ENCODE measurements around the gene BTBD7. TPM values are rescaled to one million over a fixed set of nuclear protein-coding genes. Genes with fewer than 3 reads are reported as not detected.

Gene BTBD7
- total and polyA plus RNA-seq, 9 of the 15 experiments (the other 6 are each of a cell fraction or from before 2014, with no cell fraction given): 2.5 to 12.9 (median 6.2) TPM

DNA sequence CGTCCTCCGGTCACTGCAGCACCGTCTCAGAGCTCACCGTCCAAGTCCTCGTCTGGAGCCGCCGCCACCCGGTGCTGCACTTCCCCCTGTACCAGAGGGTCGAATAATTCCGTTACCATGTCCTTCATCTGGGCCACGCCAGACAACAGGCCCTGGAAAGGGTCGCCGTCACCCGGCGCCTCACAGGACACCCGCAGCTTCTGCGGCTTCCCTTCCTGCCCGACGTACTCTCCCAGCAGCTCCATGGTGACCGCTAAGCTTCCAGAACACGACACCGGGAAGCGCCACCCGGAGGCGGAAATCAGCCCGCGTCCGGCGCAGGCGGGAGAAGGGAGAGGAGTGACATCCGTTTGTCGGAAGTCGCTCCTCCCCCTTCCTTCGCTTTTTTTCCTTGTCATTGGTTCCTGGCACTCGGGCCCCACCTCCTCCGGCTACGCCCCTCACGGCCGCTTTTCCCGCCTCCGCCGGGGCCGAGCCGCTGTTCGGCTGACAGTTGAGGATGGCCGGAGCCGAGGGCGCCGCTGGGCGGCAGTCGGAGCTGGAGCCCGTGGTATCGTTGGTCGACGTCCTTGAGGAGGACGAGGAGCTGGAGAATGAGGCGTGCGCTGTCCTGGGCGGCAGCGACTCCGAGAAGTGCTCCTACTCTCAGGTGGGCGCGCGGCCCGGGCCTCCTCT, 125.9 kb downstream of the BTBD7 start, which contains the start of the genes GON7 and UBR7:
TSS of gene GON7 (minus strand) at position 273 of the 675 bp plus-strand sequence. CDS start at position 245, 28 bp downstream.
TSS of gene UBR7 (plus strand) at position 464 of the 675 bp plus-strand sequence. CDS start at position 500, 36 bp downstream.
- peak within 1 kb of the TSS; percentile 92 for H3K4me2 ChIP-seq (ENCODE audit: insufficient read depth, low read length)
- in situ Hi-C loops (cut with MboI) (no loop called here), intact Hi-C loops (cut with micrococcal nuclease) (loop anchor here (1.0 to 5.0 kb wide), 2 partner anchors 95 to 126 kb away; partner anchors contain the start of gene BTBD7)
- 0 out of 2 replicates have a peak, but pooled peaks cover 3% of the 10 kb centered on the region for H4K20me1 ChIP-seq (replicated peaks; ENCODE audit: control insufficient read depth, insufficient read depth, low read length)
- BruUV-seq (replicated peaks): no TSS peak
- H3K79me2 ChIP-seq (ENCODE audit: control insufficient read depth, insufficient read depth, low read length): peaks cover 63% of the 10 kb centered on the region
- peaks cover 7 to 12% of the 10 kb centered on the region in 2 experiments; a peak in 3 of 5 replicates for H3K4me1 ChIP-seq (replicated peaks in 1 of 2; ENCODE audit: control insufficient read depth in 2 of 2, insufficient read depth in 2 of 2, low read length in 2 of 2)
- peak within 1 kb of the TSS; percentile 93 for H2AFZ ChIP-seq (ENCODE audit: low read depth, low read length)
- H3K36me3 ChIP-seq (ENCODE audit: control insufficient read depth, insufficient read depth, low read length): peaks cover 25% of the 10 kb centered on the region; the same call in 2 of the 3 replicates
- WGBS (ENCODE audit: insufficient coverage, low coverage, missing lambda C conversion rate): 3% methylated on average over 30 of the region's 65 CpGs
- ChIA-PET POLR2A (interaction anchor here (0.5 to 1.4 kb wide), 11 partner anchors 10 to 543 kb away, joined by 3 to 4 read pairs (median 3); partner anchors contain the start of genes LYSET and MOAP1), CTCF (ENCODE audit: low intra/inter-chr PET ratio) (interaction anchor here (0.6 to 0.9 kb wide), 2 partner anchors 94 to 139 kb away, joined by 4 read pairs; no protein-coding TSS in a partner anchor)
- H3K4me3 ChIP-seq: peak within 1 kb of the TSS; percentile 87
- no peaks in the 10 kb centered on the region for H3K9me1 ChIP-seq (ENCODE audit: control insufficient read depth, insufficient read depth, low read length)
- DNase-seq (ENCODE audit: extremely low read depth in 1 of 4, low spot score in 3 of 4): peak; percentile 84 to 96 (median 87)
- peak within 1 kb of the TSS; percentile 86 for H3K27ac ChIP-seq (ENCODE audit: extremely low read depth, low read depth, low read length)
- peak; percentile 97 for FAIRE-seq
- H3K27me3 ChIP-seq (ENCODE audit: control insufficient read depth in 2 of 2, insufficient read depth in 2 of 2, low read length in 2 of 2): no peaks in the 10 kb centered on the region
- peak within 1 kb of the TSS; percentile 77 to 95 for H3K9ac ChIP-seq (ENCODE audit: insufficient read depth in 1 of 2, low read depth in 2 of 2, low read length in 2 of 2)
- no peaks in the 10 kb centered on the region for H3K9me3 ChIP-seq (replicated peaks; ENCODE audit: control insufficient read depth, insufficient read depth, low read depth, low read length)
- peak; percentile 92 for ATAC-seq
- TF ChIP-seq NR3C1 (CRISPR knock-in tag; IDR thresholded peaks at IDR 0.05): no peak
- TF ChIP-seq GABPA (tag; conservative IDR thresholded peaks at IDR 0.05; ENCODE audit: low read depth): peak; percentile 95
- peak; percentile 55; the same call in 1 of the 2 replicates for TF ChIP-seq JUND (IDR thresholded peaks at IDR 0.05; ENCODE audit: borderline replicate concordance, low read depth, low read length)
- no peak; the same call in 2 of the 3 replicates for TF ChIP-seq JUND (tag; IDR thresholded peaks at IDR 0.05; ENCODE audit: borderline replicate concordance, low read depth, low read length)
- TF ChIP-seq BACH1 (tag; IDR thresholded peaks at IDR 0.05): no peak
- TF ChIP-seq TRIM28 (IDR thresholded peaks at IDR 0.05): no peak
- TF ChIP-seq ZNF212 (CRISPR knock-in tag; IDR thresholded peaks at IDR 0.05): no peak
- peak; percentile 63 for TF ChIP-seq MEIS2 (IDR thresholded peaks at IDR 0.05; ENCODE audit: partially characterized antibody)
- TF ChIP-seq CBX1 (IDR thresholded peaks at IDR 0.05; ENCODE audit: low read depth): peak; percentile 37; the same call in 1 of the 2 replicates
- TF ChIP-seq YY1 (IDR thresholded peaks at IDR 0.05; ENCODE audit: borderline replicate concordance in 1 of 3, control insufficient read depth in 1 of 3, extremely low read depth in 1 of 3, insufficient read depth in 3 of 3, insufficient read length in 1 of 3, insufficient replicate concordance in 2 of 3, low read depth in 1 of 3, low read length in 2 of 3): peak in 2 of 3 experiments; percentile 51 to 75
- TF ChIP-seq, protein P1, sequence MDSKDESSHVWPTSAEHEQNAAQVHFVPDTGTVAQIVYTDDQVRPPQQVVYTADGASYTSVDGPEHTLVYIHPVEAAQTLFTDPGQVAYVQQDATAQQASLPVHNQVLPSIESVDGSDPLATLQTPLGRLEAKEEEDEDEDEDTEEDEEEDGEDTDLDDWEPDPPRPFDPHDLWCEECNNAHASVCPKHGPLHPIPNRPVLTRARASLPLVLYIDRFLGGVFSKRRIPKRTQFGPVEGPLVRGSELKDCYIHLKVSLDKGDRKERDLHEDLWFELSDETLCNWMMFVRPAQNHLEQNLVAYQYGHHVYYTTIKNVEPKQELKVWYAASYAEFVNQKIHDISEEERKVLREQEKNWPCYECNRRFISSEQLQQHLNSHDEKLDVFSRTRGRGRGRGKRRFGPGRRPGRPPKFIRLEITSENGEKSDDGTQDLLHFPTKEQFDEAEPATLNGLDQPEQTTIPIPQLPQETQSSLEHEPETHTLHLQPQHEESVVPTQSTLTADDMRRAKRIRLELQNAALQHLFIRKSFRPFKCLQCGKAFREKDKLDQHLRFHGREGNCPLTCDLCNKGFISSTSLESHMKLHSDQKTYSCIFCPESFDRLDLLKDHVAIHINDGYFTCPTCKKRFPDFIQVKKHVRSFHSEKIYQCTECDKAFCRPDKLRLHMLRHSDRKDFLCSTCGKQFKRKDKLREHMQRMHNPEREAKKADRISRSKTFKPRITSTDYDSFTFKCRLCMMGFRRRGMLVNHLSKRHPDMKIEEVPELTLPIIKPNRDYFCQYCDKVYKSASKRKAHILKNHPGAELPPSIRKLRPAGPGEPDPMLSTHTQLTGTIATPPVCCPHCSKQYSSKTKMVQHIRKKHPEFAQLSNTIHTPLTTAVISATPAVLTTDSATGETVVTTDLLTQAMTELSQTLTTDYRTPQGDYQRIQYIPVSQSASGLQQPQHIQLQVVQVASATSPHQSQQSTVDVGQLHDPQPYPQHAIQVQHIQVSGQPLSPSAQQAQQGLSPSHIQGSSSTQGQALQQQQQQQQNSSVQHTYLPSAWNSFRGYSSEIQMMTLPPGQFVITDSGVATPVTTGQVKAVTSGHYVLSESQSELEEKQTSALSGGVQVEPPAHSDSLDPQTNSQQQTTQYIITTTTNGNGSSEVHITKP (IDR thresholded peaks at IDR 0.05; ENCODE audit: partially characterized antibody): no peak
- no peak; the same call in 1 of the 2 replicates for TF ChIP-seq ATF1 (CRISPR knock-in tag; IDR thresholded peaks at IDR 0.05)
- TF ChIP-seq ATF1 (tag; IDR thresholded peaks at IDR 0.05): peak; percentile 83
- no peak for TF ChIP-seq ARID1B (IDR thresholded peaks at IDR 0.05)
- TF ChIP-seq, protein P2, sequence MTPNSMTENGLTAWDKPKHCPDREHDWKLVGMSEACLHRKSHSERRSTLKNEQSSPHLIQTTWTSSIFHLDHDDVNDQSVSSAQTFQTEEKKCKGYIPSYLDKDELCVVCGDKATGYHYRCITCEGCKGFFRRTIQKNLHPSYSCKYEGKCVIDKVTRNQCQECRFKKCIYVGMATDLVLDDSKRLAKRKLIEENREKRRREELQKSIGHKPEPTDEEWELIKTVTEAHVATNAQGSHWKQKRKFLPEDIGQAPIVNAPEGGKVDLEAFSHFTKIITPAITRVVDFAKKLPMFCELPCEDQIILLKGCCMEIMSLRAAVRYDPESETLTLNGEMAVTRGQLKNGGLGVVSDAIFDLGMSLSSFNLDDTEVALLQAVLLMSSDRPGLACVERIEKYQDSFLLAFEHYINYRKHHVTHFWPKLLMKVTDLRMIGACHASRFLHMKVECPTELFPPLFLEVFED (CRISPR knock-in tag; conservative IDR thresholded peaks at IDR 0.05): no peak
- TF ChIP-seq ILF3 (IDR thresholded peaks at IDR 0.05; ENCODE audit: borderline replicate concordance): no peak
- TF ChIP-seq ZNF23 (CRISPR knock-in tag; IDR thresholded peaks at IDR 0.05): no peak
- peak; percentile 50; the same call in 1 of the 2 replicates for TF ChIP-seq PML (IDR thresholded peaks at IDR 0.05; ENCODE audit: low read length)

All from K562 (cell line).